ENCODE measurements around the gene CBX3.
"Not testable (repeated sequence)": the region's sequence is repeated elsewhere in the genome, so short reads cannot be mapped to it uniquely, and the experiment has no call there.

The CBX3 gene

DNA sequence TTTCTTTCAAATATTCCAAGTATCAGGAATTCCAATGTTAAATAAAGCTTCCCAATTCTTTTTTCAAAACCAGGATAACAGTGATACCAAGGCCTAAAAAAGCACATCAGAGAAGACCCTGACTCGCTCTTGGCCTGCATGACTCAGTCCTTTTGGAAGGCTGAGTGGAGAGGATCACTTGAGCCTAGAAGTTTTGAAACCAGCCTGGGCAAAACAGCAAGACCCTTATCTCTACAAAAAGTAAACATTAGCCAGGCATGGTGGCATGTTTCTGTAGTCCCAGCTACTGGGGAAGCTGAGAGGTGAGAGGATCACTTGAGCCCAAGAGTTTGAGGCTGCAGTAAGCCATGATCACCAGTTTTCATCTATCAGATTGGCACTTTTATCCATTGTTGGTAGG is 30.9 kb upstream of the CBX3 start:
- DNase-seq = no peak

- no peak for DNase-seq
These were observed 29.9 kb upstream of the CBX3 start for GRCh38 chr7:26171601-26172000.

DNA sequence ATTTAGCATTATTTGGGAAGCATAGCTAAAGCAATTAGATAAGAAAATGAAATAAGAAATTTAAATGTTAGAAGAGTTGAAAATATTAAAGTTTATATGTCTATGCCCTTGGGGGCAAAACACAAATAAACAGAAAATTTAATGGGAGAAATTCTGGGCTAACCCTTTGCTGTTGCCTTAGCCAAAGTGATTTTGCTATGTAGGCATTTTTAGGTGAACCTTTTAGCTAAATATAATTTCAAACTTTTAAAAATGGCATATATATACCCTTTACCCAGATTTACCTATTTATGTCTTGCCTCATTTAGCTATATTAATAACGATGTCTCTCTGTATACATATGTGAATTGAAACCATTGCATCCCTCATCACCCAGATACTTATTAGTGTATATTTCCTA is 29.5 kb upstream of the CBX3 start:
- DNase-seq = no peak

DNA sequence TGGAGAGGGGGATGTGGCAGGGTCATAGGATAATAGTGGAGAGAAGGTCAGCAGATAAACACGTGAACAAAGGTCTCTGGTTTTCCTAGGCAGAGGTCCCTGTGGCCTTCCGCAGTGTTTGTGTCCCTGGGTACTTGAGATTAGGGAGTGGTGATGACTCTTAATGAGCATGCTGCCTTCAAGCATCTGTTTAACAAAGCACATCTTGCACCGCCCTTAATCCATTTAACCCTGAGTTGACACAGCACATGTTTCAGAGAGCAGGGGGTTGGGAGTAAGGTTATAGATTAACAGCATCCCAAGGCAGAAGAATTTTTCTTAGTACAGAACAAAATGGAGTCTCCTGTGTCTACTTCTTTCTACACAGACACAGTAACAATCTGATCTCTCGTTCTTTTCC is 25.6 kb upstream of the CBX3 start:
- DNase-seq = not testable (repeated sequence)

DNA sequence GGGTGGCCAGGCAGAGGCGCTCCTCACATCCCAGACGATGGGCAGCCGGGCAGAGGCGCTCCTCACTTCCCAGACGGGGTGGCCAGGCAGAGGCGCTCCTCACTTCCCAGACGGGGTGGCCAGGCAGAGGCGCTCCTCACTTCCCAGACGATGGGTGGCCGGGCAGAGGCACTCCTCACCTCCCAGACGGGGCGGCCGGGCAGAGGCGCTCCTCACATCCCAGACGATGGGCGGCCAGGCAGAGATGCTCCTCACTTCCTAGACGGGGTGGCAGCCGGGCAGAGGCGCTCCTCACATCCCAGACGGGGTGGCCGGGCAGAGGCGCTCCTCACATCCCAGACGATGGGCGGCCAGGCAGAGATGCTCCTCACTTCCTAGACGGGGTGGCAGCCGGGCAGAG is 24.8 kb upstream of the CBX3 start:
- not testable (repeated sequence) for DNase-seq

GRCh38 chr7:26177269-26177668 is 24.3 kb upstream of the CBX3 start:
- DNase-seq = not testable (repeated sequence)

GRCh38 chr7:26178272-26178960 is 23.1 kb upstream of the CBX3 start:
- no peak for DNase-seq

DNA sequence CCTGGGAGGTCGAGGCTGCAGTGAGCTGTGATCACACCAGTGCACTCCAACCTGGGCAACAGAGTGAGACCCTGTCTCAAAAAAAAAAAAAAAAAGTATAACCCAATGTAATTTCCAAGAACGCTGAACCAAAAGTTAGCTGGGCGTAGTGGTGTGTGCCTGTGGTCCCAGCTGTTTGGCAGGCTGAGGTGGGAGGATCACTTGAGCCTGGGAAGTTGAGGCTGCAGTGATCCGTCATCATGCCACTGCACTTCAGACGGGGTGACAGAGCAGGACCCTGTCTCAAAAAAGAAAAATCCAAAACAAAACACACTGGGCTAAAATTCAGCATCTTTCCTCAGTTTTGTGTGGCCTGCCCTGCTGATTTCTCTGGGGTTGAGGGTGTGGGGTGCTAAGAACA is 22.1 kb upstream of the CBX3 start:
- DNase-seq = no peak

DNA sequence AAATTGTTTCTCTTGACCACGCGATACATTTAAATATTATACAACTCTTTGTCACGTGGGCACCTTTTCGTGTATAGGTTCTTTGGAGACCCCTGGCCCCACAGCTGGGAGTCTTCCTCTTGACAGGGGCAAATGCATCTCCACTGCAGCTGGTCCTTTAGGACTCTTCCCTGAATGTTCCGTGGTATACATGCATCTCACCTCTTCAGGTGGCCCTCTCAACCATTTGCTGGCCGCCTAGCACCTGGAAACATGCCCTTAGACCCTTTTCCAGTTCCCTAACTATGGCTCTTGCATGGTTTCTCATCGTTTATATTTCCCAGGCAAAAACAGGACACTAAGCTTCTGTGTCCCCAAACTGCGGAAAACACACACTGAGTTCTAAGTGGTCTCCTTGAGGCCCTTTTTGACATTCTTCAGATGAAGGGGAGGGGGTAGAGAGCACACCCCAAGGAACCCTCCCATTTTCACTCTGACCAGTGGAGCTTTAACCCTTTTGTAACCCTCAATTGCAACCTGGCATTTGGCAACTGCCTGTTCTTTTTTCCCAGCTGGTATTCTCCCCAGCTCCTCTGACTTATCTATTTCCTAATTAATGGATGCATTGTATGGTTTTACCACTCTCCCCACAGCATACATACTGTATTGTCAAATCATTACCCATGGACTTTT is 21.6 kb upstream of the CBX3 start:
- DNase-seq = no peak

- no peak for DNase-seq
These were observed 20.8 kb upstream of the CBX3 start for GRCh38 chr7:26180792-26181198.

GRCh38 chr7:26181474-26182227 is 19.9 kb upstream of the CBX3 start:
- no peak for DNase-seq

- DNase-seq = no peak
These were observed 19.3 kb upstream of the CBX3 start for GRCh38 chr7:26182283-26182682.

DNA sequence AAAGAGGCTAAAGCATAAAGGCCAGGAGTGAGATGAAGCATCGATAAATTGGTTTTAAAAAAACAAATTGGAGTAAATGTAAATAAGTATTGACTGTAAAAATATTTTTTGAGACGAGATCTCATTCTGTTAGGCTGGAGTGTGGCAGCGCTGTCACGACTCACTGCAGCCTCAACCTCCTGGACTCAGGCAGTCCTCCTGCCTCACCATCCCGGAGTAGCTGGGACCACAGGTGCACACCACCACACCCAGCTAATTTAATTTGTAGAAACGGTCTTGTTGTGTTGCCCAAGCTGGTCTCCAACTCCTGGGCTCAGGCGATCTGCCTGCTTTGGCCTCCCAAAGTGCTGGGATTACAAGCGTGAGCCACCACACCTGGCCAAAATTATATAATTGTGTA is 18.8 kb upstream of the CBX3 start:
- DNase-seq = no peak

DNA sequence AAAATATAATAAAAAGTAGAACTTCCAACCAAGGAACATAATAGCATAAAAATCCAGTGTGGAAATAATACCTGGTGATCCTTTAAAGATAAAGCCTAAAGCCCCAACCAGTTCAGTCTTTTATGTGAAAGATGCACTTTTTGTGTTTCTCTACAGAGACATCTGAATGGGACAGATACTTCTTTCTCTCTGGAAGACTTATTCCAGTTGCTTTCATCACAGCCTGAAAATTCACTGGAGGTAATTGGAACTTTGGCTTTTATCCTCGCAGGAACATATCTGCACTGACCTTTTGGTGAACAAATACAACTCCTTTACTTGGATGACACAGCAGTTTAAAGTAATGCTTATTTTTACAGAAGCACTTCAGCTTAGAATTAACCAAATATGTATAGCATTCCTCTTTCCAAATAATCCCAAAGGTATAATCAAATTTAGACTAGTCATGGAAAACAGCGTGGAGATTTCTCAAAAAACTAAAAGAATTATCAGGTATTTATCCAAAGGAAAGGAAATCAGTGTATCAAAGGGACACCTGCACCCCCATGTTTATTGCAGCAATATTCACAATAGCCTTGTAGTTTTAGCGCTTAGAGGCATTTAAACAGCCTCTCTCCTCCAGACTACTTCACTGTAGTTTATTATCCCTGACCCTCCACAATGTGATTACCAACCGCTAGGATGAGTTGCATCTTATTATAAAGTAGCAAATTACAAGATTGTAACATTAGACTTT is 17.8 kb upstream of the CBX3 start:
- no peak for DNase-seq

- not testable (repeated sequence) for DNase-seq
These were observed 17.1 kb upstream of the CBX3 start for GRCh38 chr7:26184281-26185101.

- DNase-seq = no peak
These were observed 16.3 kb upstream of the CBX3 start for GRCh38 chr7:26185131-26185843.

DNA sequence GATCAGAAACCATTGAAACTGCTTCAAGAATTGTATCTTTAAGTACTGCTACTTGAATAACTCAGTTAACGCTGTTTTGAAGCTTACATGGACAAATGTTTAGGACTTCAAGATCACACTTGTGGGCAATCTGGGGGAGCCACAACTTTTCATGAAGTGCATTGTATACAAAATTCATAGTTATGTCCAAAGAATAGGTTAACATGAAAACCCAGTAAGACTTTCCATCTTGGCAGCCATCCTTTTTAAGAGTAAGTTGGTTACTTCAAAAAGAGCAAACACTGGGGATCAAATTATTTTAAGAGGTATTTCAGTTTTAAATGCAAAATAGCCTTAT is 15.7 kb upstream of the CBX3 start:
- no peak for DNase-seq

GRCh38 chr7:26186364-26187311 is 14.9 kb upstream of the CBX3 start:
- DNase-seq = no peak

- DNase-seq = no peak
These were observed 14.0 kb upstream of the CBX3 start for GRCh38 chr7:26187380-26188205.
